B cell (primary cell): Measurements from ENCODE around the gene ERC1.

ENCODE experiments used
- EZH2 ChIP-seq: IDR thresholded peaks from 2 replicates; pipeline ENCODE4 v1.6.1; 2012; ENCODE audit warnings: borderline replicate concordance, low read depth, mild to moderate bottlenecking, moderate library complexity, low read length; ENCODE audit not compliant: insufficient read depth, poor library complexity, severe bottlenecking
- TF ChIP-seq, protein P1 (sequence below): fragments of 200-600 bp; IDR thresholded peaks from one replicate; pipeline ENCODE4 v1.8.0; 2022; ENCODE audit warnings: antibody characterized with exemption, mild to moderate bottlenecking

DNA sequence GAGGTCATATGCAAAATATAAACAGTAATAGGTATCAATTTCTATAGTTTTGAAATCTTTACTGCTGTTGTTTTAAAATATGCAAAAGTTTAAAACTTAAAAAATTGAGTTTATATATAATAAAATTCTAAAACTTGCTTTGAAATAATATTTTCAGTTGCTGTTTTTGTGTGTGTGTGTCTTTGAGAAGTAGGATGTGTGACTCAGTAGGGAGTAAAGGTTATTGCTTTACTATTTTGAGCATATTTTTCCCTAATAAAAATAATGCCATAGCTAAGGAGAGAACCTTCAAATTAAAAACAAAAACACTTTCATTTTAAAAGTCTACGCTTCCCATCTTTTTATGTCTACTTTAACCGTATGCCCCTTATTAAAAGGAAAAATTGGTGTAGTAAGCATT is 365.3 kb downstream of the ERC1 start:
- TF ChIP-seq, protein P1, sequence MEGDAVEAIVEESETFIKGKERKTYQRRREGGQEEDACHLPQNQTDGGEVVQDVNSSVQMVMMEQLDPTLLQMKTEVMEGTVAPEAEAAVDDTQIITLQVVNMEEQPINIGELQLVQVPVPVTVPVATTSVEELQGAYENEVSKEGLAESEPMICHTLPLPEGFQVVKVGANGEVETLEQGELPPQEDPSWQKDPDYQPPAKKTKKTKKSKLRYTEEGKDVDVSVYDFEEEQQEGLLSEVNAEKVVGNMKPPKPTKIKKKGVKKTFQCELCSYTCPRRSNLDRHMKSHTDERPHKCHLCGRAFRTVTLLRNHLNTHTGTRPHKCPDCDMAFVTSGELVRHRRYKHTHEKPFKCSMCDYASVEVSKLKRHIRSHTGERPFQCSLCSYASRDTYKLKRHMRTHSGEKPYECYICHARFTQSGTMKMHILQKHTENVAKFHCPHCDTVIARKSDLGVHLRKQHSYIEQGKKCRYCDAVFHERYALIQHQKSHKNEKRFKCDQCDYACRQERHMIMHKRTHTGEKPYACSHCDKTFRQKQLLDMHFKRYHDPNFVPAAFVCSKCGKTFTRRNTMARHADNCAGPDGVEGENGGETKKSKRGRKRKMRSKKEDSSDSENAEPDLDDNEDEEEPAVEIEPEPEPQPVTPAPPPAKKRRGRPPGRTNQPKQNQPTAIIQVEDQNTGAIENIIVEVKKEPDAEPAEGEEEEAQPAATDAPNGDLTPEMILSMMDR: no peak
- no peak for TF ChIP-seq EZH2
